ENCODE measurements around the gene TNFRSF8. TPM values are rescaled to one million over a fixed set of nuclear protein-coding genes. Genes with fewer than 3 reads are reported as not detected.
"Not testable (repeated sequence)": the region's sequence is repeated elsewhere in the genome, so short reads cannot be mapped to it uniquely, and the experiment has no call there.

The TNFRSF8 gene
- polyA plus RNA-seq (ENCODE audit: insufficient read length in 4 of 4), result under 1 TPM; 0.43 to 0.80 (median 0.60) TPM

DNA sequence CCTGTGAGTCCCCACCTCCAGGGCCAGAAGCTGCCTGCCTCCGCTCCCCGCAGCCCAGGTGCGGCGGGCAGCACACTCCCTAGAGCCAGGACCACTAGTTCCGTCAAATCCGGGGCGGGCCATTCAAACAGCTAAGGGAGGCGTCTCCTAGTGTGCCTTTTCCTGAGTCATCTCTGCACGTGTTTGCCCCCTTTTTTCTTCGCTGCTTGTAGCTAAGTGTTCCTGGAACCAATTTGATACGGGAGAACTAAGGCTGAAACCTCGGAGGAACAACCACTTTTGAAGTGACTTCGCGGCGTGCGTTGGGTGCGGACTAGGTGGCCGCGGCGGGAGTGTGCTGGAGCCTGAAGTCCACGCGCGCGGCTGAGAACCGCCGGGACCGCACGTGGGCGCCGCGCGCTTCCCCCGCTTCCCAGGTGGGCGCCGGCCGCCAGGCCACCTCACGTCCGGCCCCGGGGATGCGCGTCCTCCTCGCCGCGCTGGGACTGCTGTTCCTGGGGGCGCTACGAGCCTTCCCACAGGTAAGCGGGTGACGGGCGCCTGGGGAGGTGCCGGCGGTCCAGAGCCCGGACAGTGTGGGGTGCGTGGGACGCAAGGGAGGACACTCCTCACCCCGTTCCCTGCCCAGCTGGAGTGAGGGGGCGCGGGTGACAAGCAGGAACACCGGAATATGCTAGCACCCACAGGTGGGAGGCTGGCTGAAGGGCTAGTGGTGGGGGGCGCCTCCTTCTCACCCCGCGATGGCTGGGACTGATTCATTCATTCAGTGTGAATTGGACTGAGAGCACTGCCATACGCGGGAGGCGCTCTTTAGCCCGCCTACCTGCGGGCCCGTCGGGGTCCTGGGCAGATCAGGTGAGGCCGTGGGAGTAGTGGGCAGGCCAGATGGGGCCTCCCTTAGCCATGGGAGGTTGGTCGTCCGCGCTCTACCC is at the start of gene TNFRSF8:
TSS of gene TNFRSF8 (plus strand) at position 163 of the 932 bp plus-strand sequence. CDS start at position 459, 296 bp downstream.
- no peak for DNase-seq (ENCODE audit: low read depth in 4 of 4, low spot score in 3 of 4)

- DNase-seq (ENCODE audit: low read depth in 4 of 4, low spot score in 3 of 4), result no peak
Measured at GRCh38 chr1:12014141-12014991, 48.7 kb upstream of the TNFRSF8 start.

DNA sequence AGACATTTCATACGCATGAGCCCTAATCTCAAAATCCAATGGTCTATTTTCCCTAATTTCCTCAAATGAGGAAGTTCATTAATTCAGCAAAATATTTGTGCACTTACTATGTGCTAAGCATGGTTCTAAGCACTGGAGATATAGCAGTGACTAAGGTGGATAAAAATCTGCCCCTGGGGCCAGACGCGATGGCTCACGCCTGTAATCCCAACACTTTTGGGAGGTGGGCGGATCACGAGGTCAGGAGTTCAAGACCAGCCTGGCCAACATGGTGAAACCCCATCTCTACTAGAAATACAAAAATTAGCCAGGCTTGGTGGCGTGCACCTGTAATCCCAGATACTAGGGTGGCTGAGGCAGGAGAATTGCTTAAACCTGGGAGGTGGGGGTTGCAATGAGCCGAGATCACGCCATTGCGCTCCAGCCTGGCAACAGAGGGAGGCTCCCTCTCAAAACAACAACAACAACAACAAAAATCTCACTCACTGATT is 48.1 kb upstream of the TNFRSF8 start:
- DNase-seq (ENCODE audit: low read depth in 4 of 4, low spot score in 3 of 4), result no peak

- DNase-seq (ENCODE audit: low read depth in 4 of 4, low spot score in 3 of 4), result no peak
Measured at GRCh38 chr1:12015499-12015898, 47.6 kb upstream of the TNFRSF8 start.

GRCh38 chr1:12016182-12016581 is 46.9 kb upstream of the TNFRSF8 start:
- DNase-seq (ENCODE audit: low read depth in 4 of 4, low spot score in 3 of 4), result no peak

GRCh38 chr1:12019858-12020509 is 43.1 kb upstream of the TNFRSF8 start:
- no peak for DNase-seq (ENCODE audit: low read depth in 4 of 4, low spot score in 3 of 4)

DNA sequence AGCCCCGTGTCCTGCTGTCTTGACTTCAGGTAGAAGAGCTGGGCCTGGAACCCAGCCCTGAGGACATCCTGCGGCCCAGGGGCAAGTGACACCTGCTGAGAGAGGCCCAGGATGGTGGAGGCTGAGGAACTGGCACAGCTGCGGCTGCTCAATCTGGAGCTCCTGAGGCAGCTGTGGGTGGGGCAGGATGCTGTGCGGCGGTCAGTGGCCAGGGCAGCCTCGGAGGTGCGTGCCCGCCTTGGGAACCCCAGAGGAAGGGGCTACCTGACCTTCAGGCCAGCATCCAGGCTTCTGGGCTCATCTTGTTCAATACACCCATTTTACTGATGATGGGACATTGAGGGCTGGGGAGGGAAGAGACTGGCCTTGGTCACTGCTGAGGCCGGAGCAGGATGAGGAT is 41.5 kb upstream of the TNFRSF8 start:
- DNase-seq (ENCODE audit: low read depth in 4 of 4, low spot score in 3 of 4), result no peak

DNA sequence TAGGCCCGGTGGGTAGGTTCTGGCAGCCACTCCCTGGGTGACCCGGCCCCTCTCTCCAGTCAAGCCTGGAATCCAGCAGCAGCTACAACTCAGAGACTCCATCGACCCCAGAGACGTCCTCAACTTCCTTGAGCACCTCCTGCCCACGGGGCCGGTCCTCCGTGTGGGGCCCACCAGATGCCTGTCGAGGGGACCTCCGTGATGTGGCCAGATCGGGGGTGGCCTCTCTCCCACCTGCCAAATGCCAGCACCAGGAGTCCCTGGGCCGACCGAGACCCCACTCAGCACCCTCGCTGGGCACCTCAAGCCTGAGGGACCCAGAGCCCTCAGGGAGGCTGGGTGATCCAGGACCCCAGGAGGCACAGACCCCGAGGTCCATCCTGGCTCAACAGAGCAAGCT is 41.1 kb upstream of the TNFRSF8 start:
- no peak for DNase-seq (ENCODE audit: low read depth in 4 of 4, low spot score in 3 of 4)

DNA sequence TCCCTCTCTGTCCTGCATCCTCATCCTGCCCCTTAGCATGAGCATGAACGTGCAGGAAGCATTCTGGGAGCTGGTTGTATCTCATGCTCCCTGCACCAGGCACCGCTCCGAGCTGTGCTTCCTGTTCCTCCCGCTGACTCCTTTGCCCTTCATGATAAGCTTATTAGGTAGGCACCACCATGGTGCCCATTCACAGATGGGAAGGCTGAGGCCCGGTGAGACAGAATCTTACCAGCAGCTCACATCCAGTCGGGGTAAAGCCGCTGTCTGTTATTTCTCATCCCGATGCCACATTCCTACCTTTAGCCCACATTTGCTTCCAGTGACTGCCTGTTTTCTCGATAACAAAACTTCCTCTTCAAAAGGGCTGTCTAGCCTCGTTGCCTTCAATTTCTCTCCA is 36.5 kb upstream of the TNFRSF8 start:
- no peak for DNase-seq (ENCODE audit: low read depth in 4 of 4, low spot score in 3 of 4)

GRCh38 chr1:12028248-12028647 is 34.9 kb upstream of the TNFRSF8 start:
- no peak for DNase-seq (ENCODE audit: low read depth in 4 of 4, low spot score in 3 of 4)

DNA sequence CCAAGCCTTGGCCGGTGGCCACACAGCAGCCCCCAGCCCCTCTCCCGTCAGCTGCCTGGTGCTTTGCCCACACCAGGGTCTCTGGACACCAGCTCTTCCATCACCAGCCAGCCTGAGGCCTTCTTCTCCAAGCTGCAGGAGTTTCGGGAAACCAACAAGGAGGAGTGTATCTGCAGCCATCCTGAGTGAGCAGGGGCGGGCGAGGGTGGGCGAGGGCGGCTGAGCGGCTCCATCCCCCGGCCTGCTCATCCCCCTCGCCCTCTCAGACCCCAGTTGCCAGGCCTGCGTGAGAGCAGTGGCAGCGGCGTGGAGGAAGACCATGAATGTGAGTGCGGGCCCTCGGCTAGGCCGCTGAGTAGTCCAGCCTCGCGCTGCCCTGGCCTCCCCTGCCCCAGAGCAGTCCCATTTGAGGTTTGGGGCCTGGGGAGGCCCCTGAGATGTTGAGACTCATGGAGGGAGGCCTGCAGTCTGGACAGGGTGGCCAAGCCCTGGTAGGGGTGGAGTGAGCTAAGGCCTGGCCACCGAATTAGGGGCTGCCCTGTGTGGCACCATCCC is 34.1 kb upstream of the TNFRSF8 start:
- no peak for DNase-seq (ENCODE audit: low read depth in 4 of 4, low spot score in 3 of 4)

GRCh38 chr1:12029720-12030339 is 33.3 kb upstream of the TNFRSF8 start:
- DNase-seq (ENCODE audit: low read depth in 4 of 4, low spot score in 3 of 4), result no peak

GRCh38 chr1:12031039-12031980 is 31.8 kb upstream of the TNFRSF8 start:
- no peak for DNase-seq (ENCODE audit: low read depth in 4 of 4, low spot score in 3 of 4)

DNA sequence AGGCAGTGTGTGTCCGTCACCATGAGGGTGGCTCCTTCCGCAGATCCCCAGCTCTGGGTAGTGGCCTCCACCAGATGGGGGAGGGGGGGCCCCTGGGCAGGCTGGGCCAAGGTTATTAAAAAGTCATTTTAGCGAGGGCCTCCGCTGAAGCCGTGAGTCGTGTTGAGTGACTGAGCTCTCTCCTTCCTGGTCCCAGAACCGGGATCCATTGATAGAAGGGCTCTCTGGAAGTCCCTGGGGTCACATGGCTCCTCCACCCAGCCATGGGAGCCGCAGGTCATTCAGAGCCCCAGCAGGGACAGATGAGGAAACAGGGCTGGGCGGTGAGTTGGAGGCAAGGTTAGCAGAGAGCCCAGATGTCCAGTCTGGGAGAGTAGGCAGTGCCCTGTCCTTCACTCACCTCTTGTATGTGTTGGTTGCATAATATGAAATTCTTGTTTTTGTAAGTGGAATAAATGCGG is 30.9 kb upstream of the TNFRSF8 start:
- DNase-seq (ENCODE audit: low read depth in 4 of 4, low spot score in 3 of 4), result no peak

DNA sequence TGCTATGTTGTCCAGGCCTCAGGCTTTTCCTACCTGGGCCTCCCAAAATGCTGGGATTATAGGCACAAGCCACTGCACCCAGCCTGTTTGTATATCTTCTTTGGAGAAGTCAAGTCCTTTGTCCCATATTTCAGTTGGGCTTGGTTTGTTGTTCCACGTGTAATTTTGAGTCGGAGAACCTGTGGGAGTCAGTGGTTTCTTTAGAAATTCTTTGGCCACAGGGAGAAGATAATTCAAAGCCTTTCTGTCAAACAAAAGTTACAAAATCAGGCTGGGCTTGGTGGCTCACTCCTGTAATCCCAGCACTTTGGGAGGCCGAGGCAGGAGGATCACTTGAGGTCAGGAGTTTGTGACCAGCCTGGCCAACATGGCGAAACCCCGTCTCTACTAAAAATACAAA is 29.7 kb upstream of the TNFRSF8 start:
- not testable (repeated sequence) for DNase-seq (ENCODE audit: low read depth in 4 of 4, low spot score in 3 of 4)

GRCh38 chr1:12034381-12034801 is 28.7 kb upstream of the TNFRSF8 start:
- no peak for DNase-seq (ENCODE audit: low read depth in 4 of 4, low spot score in 3 of 4)

DNA sequence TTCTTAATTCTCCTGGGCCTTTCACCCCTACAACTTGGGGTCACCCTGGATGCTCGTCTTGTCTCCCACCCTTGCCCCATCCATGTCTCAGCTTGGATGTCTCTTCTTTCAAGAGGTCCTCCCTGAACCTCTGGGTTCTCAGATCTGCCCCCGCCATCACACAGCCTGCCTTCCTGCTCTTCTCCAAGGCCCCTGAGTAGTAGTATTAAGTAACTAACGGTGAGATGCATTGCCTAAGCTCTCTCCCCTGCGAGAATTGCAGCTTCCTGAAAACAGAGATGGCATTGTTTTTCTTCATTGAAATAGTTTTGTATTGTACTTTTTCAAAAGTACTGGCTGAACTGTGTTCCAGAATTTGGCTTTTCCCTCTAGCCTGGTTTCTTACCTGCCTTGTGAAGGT is 27.8 kb upstream of the TNFRSF8 start:
- no peak for DNase-seq (ENCODE audit: low read depth in 4 of 4, low spot score in 3 of 4)

DNA sequence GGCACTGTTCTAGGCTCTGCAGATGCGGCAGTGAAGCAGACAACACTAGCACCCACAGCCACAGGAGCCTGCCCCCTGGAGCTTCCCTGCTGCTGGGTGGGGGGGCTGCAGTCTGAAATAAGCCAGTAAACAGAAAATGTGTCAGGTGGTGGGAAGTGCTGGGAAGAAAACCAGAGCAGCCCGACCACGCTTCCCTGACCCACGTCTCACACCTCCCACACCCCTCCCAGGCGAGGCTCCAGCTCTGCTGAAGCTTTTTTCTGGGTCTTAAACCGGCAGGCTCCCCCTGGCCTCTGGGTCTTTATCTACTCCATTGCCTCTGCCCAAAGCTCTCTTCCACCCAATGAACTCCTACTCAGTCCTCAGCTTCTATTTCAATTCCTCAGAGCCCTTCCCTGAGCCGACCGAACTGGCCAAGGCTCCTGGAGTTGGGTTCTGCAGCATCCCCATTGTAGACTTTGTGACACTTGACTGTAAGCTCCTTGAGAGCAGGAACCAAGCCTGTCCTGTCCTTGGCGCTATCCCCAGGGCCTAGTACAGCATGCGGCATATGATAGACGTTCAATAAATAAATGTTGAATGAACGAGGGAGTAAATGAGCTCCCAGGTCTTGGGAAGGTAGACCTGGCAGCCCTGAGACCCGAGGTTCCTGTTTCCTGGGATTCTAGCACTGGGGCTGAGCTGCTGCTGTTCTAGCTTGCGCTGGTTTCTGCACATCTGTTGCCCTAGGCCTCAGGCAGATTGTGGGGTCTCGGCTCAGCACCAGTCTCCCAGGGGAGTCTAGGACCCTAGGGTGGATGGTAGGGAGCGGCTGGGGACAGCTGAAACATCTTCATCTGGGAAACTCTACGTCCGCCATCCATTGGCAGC is 25.4 kb upstream of the TNFRSF8 start:
- DNase-seq (ENCODE audit: low read depth in 4 of 4, low spot score in 3 of 4), result no peak
